Endothelial cell of umbilical vein (primary cell): ENCODE data around the gene RAP1GAP2.

ENCODE experiments used
- CTCF ChIP-seq, 2 donors: IDR thresholded peaks; 1 replicate in 1 of 2; 2 replicates in 1 of 2; pipeline ENCODE4 v1.5.1; 2011; ENCODE audit warnings: low read length in 2 of 2, mild to moderate bottlenecking in 2 of 2, moderate library complexity in 2 of 2, control low read depth in 1 of 2, inconsistent platforms in 1 of 2, low read depth in 1 of 2; ENCODE audit not compliant: insufficient read depth in 1 of 2; ENCODE audit errors: extremely low read depth in 1 of 2
- EZH2 ChIP-seq: IDR thresholded peaks from 2 replicates; pipeline ENCODE4 v1.6.1; 2012; ENCODE audit warnings: borderline replicate concordance, low read depth, mild to moderate bottlenecking, moderate library complexity, low read length, inconsistent platforms; ENCODE audit not compliant: severe bottlenecking
- MAX ChIP-seq: IDR thresholded peaks from 2 replicates; pipeline ENCODE4 v1.6.1; 2011; ENCODE audit not compliant: insufficient read depth, insufficient read length
- POLR2A ChIP-seq: IDR thresholded peaks from 2 replicates; pipeline ENCODE4 v1.6.1; 2012; ENCODE audit warnings: low read depth, mild to moderate bottlenecking, control low read depth, low read length
- POLR2AphosphoS5 ChIP-seq: IDR thresholded peaks from 2 replicates; pipeline ENCODE4 v1.6.1; 2012; ENCODE audit warnings: low read depth, mild to moderate bottlenecking, control low read depth, low read length, moderate library complexity; ENCODE audit not compliant: insufficient read depth

- no peak for TF ChIP-seq POLR2AphosphoS5
- no peak for TF ChIP-seq CTCF (IDR thresholded peaks at IDR 0.05; ENCODE audit: extremely low read depth in 1 of 2, insufficient read depth in 1 of 2, low read depth in 1 of 2, low read length in 2 of 2)
- TF ChIP-seq MAX, result no peak
- TF ChIP-seq EZH2, result no peak
- TF ChIP-seq POLR2A, result no peak
Measured at GRCh38 chr17:2912754-2913153, 116.5 kb downstream of the RAP1GAP2 start.
